ENCODE data around the gene TTC27. TPM values are rescaled to one million over a fixed set of nuclear protein-coding genes. Genes with fewer than 3 reads are reported as not detected.
A peak's percentile ranks its signal among the peaks of the same experiment; 100 is the strongest.

TTC27 gene
- total RNA-seq, 2 donors from 2014 or later = 7.9 to 12.3 TPM

GRCh38 chr2:32783469-32783868, 155.6 kb downstream of the TTC27 start:
- peak; percentile 84 to 90 for ATAC-seq
- intact Hi-C loops (cut with DNase I) = no loop called here
- DNase-seq = no peak

- DNase-seq (no peak), ATAC-seq (peak; percentile 50 to 78)
- intact Hi-C loops (cut with DNase I) = no loop called here
Measured at GRCh38 chr2:32783933-32784332, 156.1 kb downstream of the TTC27 start.

- intact Hi-C loops (cut with DNase I) = no loop called here
- DNase-seq = no peak
- no peak for ATAC-seq
Measured at GRCh38 chr2:32787207-32787606, 159.4 kb downstream of the TTC27 start.

GRCh38 chr2:32788114-32788513, 160.3 kb downstream of the TTC27 start:
- DNase-seq = no peak
- intact Hi-C loops (cut with DNase I) = no loop called here
- no peak for ATAC-seq

GRCh38 chr2:32792416-32792815, 164.6 kb downstream of the TTC27 start:
- intact Hi-C loops (cut with DNase I) = no loop called here
- ATAC-seq = peak; percentile 87 to 90
- peak; percentile 70 for DNase-seq

- DNase-seq (no peak), ATAC-seq (no peak)
Measured at GRCh38 chr2:32798829-32799228, 171.0 kb downstream of the TTC27 start.

GRCh38 chr2:32801741-32802140, 173.9 kb downstream of the TTC27 start:
- ATAC-seq (no peak), DNase-seq (no peak)
- intact Hi-C loops (cut with DNase I) = no loop called here

More at GRCh38 chr2:32798829-32799228, 171.0 kb downstream of the TTC27 start:
- intact Hi-C loops (cut with DNase I) = no loop called here

GRCh38 chr2:32802877-32803276, 175.0 kb downstream of the TTC27 start:
- DNase-seq (no peak), ATAC-seq (no peak)
- intact Hi-C loops (cut with DNase I) = no loop called here

- DNase-seq = no peak
- no peak for ATAC-seq
- intact Hi-C loops (cut with DNase I) = no loop called here
Measured at GRCh38 chr2:32804205-32804604, 176.4 kb downstream of the TTC27 start.

- peak in 1 of 2 donors; percentile 36 for ATAC-seq
- intact Hi-C loops (cut with DNase I) = no loop called here
Measured at GRCh38 chr2:32805104-32806095, 177.6 kb downstream of the TTC27 start.

GRCh38 chr2:32806857-32807256, 179.0 kb downstream of the TTC27 start:
- DNase-seq (no peak), ATAC-seq (no peak)
- intact Hi-C loops (cut with DNase I) = no loop called here

More at GRCh38 chr2:32805104-32806095, 177.6 kb downstream of the TTC27 start:
- no peak for DNase-seq

GRCh38 chr2:32807662-32808061, 179.8 kb downstream of the TTC27 start:
- intact Hi-C loops (cut with DNase I) = no loop called here
- no peak for DNase-seq
- no peak for ATAC-seq

GRCh38 chr2:32810909-32811495, 183.2 kb downstream of the TTC27 start:
- ATAC-seq (no peak), DNase-seq (no peak)
- intact Hi-C loops (cut with DNase I) = no loop called here

GRCh38 chr2:32811696-32812095, 183.8 kb downstream of the TTC27 start:
- DNase-seq (no peak), ATAC-seq (no peak)
- intact Hi-C loops (cut with DNase I) = no loop called here

GRCh38 chr2:32812316-32812715, 184.5 kb downstream of the TTC27 start:
- no peak for ATAC-seq
- DNase-seq = no peak
- intact Hi-C loops (cut with DNase I) = no loop called here

GRCh38 chr2:32820088-32820487, 192.2 kb downstream of the TTC27 start:
- no peak for ATAC-seq
- intact Hi-C loops (cut with DNase I) = no loop called here
- no peak for DNase-seq

- ATAC-seq (no peak), DNase-seq (no peak)
- intact Hi-C loops (cut with DNase I) = no loop called here
Measured at GRCh38 chr2:32820701-32821100, 192.9 kb downstream of the TTC27 start.

GRCh38 chr2:32824070-32824809, 196.4 kb downstream of the TTC27 start:
- DNase-seq (no peak), ATAC-seq (peak in 1 of 2 donors; percentile 36)
- intact Hi-C loops (cut with DNase I) = no loop called here

- DNase-seq (peak; percentile 67), ATAC-seq (peak; percentile 52 to 70)
Measured at GRCh38 chr2:32825291-32825712, 197.5 kb downstream of the TTC27 start.

GRCh38 chr2:32830196-32830595, 202.3 kb downstream of the TTC27 start:
- no peak for DNase-seq
- ATAC-seq = no peak
- intact Hi-C loops (cut with DNase I) = no loop called here

More at GRCh38 chr2:32825291-32825712, 197.5 kb downstream of the TTC27 start:
- intact Hi-C loops (cut with DNase I) = no loop called here

All from left cardiac atrium (tissue), 4 donors.